GM12878 (cell line): ENCODE data around the gene KIF6. TPM values are rescaled to one million over a fixed set of nuclear protein-coding genes. Genes with fewer than 3 reads are reported as not detected.

Source experiments
- ATAC-seq: fragments of 200-7000 bp; cut with Tn5 transposase; 3 replicates; pipeline ENCODE4 v1.9.1; 2020; ENCODE audit warnings: mild to moderate bottlenecking, moderate library complexity
- BruUV-seq: library from RNA; stranded (reverse); fragments of 400-500 nt; replicated peaks from 2 replicates; lab custom pipeline; 2021; lab: Mats Ljungman, UMichigan
- CTCF ChIA-PET: fragments of 300-600 bp; sonication (Branson Sonifier 250); formaldehyde crosslinking; extraction: SDS; loops from one replicate; lab custom pipeline; 2021; ENCODE audit warnings: inconsistent platforms; lab: Yijun Ruan, JAX
- POLR2A ChIA-PET: fragments of 350-600 bp; formaldehyde crosslinking; extraction: SDS; loops from one replicate; lab custom pipeline; 2021; ENCODE audit warnings: inconsistent platforms; lab: Charles Lee
- RAD21 ChIA-PET: fragments of 300-600 bp; sonication (Branson Sonifier 250); formaldehyde crosslinking; loops from one replicate; lab custom pipeline; 2023; ENCODE audit warnings: antibody characterized with exemption; ENCODE audit not compliant: unreplicated experiment; lab: Charles Lee
- SMC1A ChIA-PET: fragments of 300-600 bp; sonication (Branson Sonifier 250); formaldehyde crosslinking; loops from one replicate; lab custom pipeline; 2023; ENCODE audit not compliant: unreplicated experiment, uncharacterized antibody; lab: Charles Lee
- DNase-seq: peaks from one replicate; pipeline ENCODE4 v3.0.0-alpha.2; 2011; ENCODE audit warnings: low read depth, low spot score
- FAIRE-seq: peaks from 3 replicates; lab custom pipeline; 2011; peaks lifted over from hg19 to GRCh38; lab: Jason Lieb, UNC
- H2AFZ ChIP-seq: 2 replicates; pipeline ENCODE4 v1.6.0; 2011; ENCODE audit warnings: low read depth, low read length, control low read depth; ENCODE audit not compliant: control insufficient read depth
- H3K27ac ChIP-seq: 2 replicates; pipeline ENCODE4 v1.5.1; 2011; ENCODE audit warnings: control low read depth; ENCODE audit not compliant: control insufficient read depth, insufficient read depth
- H3K27me3 ChIP-seq, 2 experiments: replicated peaks in 1 of 2; 2 replicates each; pipeline versions ENCODE4 v1.6.0 to v1.6.1; 2011; ENCODE audit warnings: low read length in 1 of 2; ENCODE audit not compliant: control insufficient read depth in 2 of 2, insufficient read depth in 2 of 2
- H3K36me3 ChIP-seq, 2 experiments: 2 replicates each; pipeline ENCODE4 v1.5.1; 2011; ENCODE audit warnings: low read length in 1 of 2; ENCODE audit not compliant: control insufficient read depth in 2 of 2, insufficient read depth in 2 of 2
- H3K4me1 ChIP-seq: 2 replicates; pipeline ENCODE4 v1.6.1; 2011; ENCODE audit warnings: mild to moderate bottlenecking, low read length, moderate library complexity, mixed read lengths; ENCODE audit not compliant: control insufficient read depth, insufficient read depth
- H3K4me2 ChIP-seq: 2 replicates; pipeline ENCODE4 v1.6.0; 2011; ENCODE audit warnings: control low read depth; ENCODE audit not compliant: control insufficient read depth, insufficient read depth
- H3K4me3 ChIP-seq: fragments of 200-600 bp; sonication (generic); 2 replicates; pipeline ENCODE4 v1.5.1; 2016
- H3K79me2 ChIP-seq: 2 replicates; pipeline ENCODE4 v1.6.0; 2011; ENCODE audit warnings: low read length; ENCODE audit not compliant: control insufficient read depth, insufficient read depth
- H3K9ac ChIP-seq: 2 replicates; pipeline ENCODE4 v1.8.0; 2011; ENCODE audit warnings: low read length, control low read depth, mixed read lengths; ENCODE audit not compliant: control insufficient read depth, insufficient read depth
- H3K9me3 ChIP-seq: replicated peaks from 3 replicates; pipeline ENCODE4 v1.5.1; 2011; ENCODE audit warnings: mild to moderate bottlenecking, low read length; ENCODE audit not compliant: control insufficient read depth, insufficient read depth
- H4K20me1 ChIP-seq: 2 replicates; pipeline ENCODE4 v1.6.0; 2011; ENCODE audit not compliant: control insufficient read depth, insufficient read depth
- ASH2L ChIP-seq: fragments of 300-600, 200-600 bp; sonication (generic); IDR thresholded peaks from 2 replicates; pipeline ENCODE4 v1.6.1; 2017; ENCODE audit warnings: low read depth, mild to moderate bottlenecking, borderline replicate concordance
- ATF7 ChIP-seq: fragments of 450-650 bp; IDR thresholded peaks from 2 replicates; pipeline ENCODE4 v1.6.1; 2016; ENCODE audit warnings: low read depth, mild to moderate bottlenecking
- HSF1 ChIP-seq: fragments of 150-350 bp; IDR thresholded peaks from 2 replicates; pipeline ENCODE4 v1.6.1; 2014; ENCODE audit warnings: mild to moderate bottlenecking, low read depth, low read length
- IKZF1 ChIP-seq: fragments of 450-650 bp; conservative IDR thresholded peaks from 2 replicates; pipeline ENCODE4 v1.6.1; 2017; ENCODE audit warnings: antibody characterized with exemption, mild to moderate bottlenecking
- IKZF2 ChIP-seq, 2 experiments: fragments of 450-650 bp; IDR thresholded peaks; 2 replicates each; pipeline ENCODE4 v1.6.1; 2017; ENCODE audit warnings: mild to moderate bottlenecking in 2 of 2, moderate library complexity in 2 of 2
- MEF2A ChIP-seq: IDR thresholded peaks from 2 replicates; pipeline ENCODE4 v1.6.1; 2011; ENCODE audit warnings: low read depth, mild to moderate bottlenecking, low read length, moderate library complexity; ENCODE audit not compliant: insufficient read depth
- MTA2 ChIP-seq: fragments of 450-650 bp; IDR thresholded peaks from 2 replicates; pipeline ENCODE4 v1.6.1; 2016; ENCODE audit warnings: low read depth, mild to moderate bottlenecking, moderate library complexity
- NR2C2 ChIP-seq: IDR thresholded peaks from 2 replicates; pipeline ENCODE4 v1.6.1; 2011; ENCODE audit warnings: borderline replicate concordance, low read depth; ENCODE audit not compliant: control insufficient read depth, insufficient read length
- NRF1 ChIP-seq: conservative IDR thresholded peaks from 2 replicates; pipeline ENCODE4 v1.6.1; 2011; ENCODE audit warnings: mild to moderate bottlenecking, low read depth, low read length, improper control_type of control experiment
- PAX5 ChIP-seq: IDR thresholded peaks from 2 replicates; pipeline ENCODE4 v1.6.1; 2011; ENCODE audit warnings: low read depth, low read length, borderline replicate concordance
- RAD21 ChIP-seq: IDR thresholded peaks from 2 replicates; pipeline ENCODE4 v1.6.1; 2011; ENCODE audit warnings: mild to moderate bottlenecking, low read depth, low read length, moderate library complexity; ENCODE audit not compliant: insufficient read depth
- SPI1 ChIP-seq: IDR thresholded peaks from 2 replicates; pipeline ENCODE4 v1.6.1; 2011; ENCODE audit warnings: low read depth, mild to moderate bottlenecking, low read length, moderate library complexity, borderline replicate concordance; ENCODE audit not compliant: insufficient read depth
- TAF1 ChIP-seq: IDR thresholded peaks from 2 replicates; pipeline ENCODE4 v1.6.1; 2011; ENCODE audit warnings: mild to moderate bottlenecking, low read depth, low read length, borderline replicate concordance
- TARDBP ChIP-seq: IDR thresholded peaks from 2 replicates; pipeline ENCODE4 v1.6.1; 2016; ENCODE audit warnings: borderline replicate concordance
- TCF12 ChIP-seq: IDR thresholded peaks from 2 replicates; pipeline ENCODE4 v1.6.1; 2011; ENCODE audit warnings: low read depth, mild to moderate bottlenecking, low read length
- ZNF622 ChIP-seq: fragments of 450-650 bp; IDR thresholded peaks from 2 replicates; pipeline ENCODE4 v1.6.1; 2017; ENCODE audit warnings: mild to moderate bottlenecking, inconsistent platforms
- WGBS: methylation state at CpG from one replicate; pipeline ENCODE4 v1.1.6; 2016; ENCODE audit warnings: low lambda C conversion rate; ENCODE audit not compliant: insufficient replicate concordance, insufficient coverage; ENCODE audit errors: missing lambda C conversion rate; 5-methylcytosine and 5-hydroxymethylcytosine counted together
- in situ Hi-C: fragments of 300-500 bp; cut with MboI; formaldehyde crosslinking; loops from 9 replicates; pipeline ENCODE4 v1.14.3; 2018; ENCODE audit warnings: mixed read lengths
- intact Hi-C: fragments of 100-400 bp; cut with micrococcal nuclease; formaldehyde crosslinking; loops from one replicate; pipeline ENCODE4 v1.14.2; 2022; ENCODE audit not compliant: unreplicated experiment
- polyA plus RNA-seq, 11 experiments: library from polyadenylated mRNA; depleted of rRNA in 4 of 11; unstranded in 6 of 11; stranded (reverse) in 5 of 11; fragments of >200 nt; fragmentation: Nextera tagmentation in 4 of 11; fragmentation: Illumina TruSeq in 1 of 11; extraction: Ambion mirVana in 4 of 11; extraction: Trizol in 1 of 11; gene quantifications; 1 replicate in 1 of 11; 2 replicates in 10 of 11; pipeline versions ENCODE4 v1.2.1 to v1.2.3, GENCODE V29; 2011 to 2016; ENCODE audit warnings: inconsistent platforms in 2 of 11, missing spikeins in 2 of 11, low read depth in 1 of 11
- total RNA-seq, 4 experiments: library from RNA; depleted of rRNA in 3 of 4; stranded (reverse); fragments of >200 nt in 3 of 4; fragmentation: Illumina TruSeq in 1 of 4; extraction: Trizol in 1 of 4; gene quantifications; 2 replicates each; pipeline versions ENCODE4 v1.2.1 to v1.2.3, GENCODE V29; 2013 to 2021

The KIF6 gene
- total and polyA plus RNA-seq, 10 of the 15 experiments (the other 5 are each of a cell fraction or from before 2014, with no cell fraction given), result 0.09 to 1.0 (median 0.28) TPM

- no peak for TF ChIP-seq HSF1
- no peak for TF ChIP-seq SPI1
- TF ChIP-seq NRF1, result no peak
- TF ChIP-seq MEF2A, result no peak
- no peak for TF ChIP-seq ZNF622
- no peak for TF ChIP-seq ASH2L
- TF ChIP-seq TAF1, result no peak
- TF ChIP-seq, all 136 proteins: peak for 0
These were observed 54.7 kb downstream of the KIF6 start (continued) for GRCh38 chr6:39670519-39670918.

- FAIRE-seq (no peak), DNase-seq (no peak), ATAC-seq (peak; percentile 81)
- no peaks in the 10 kb centered on the region for H3K27me3 ChIP-seq
- H3K9ac ChIP-seq, result no peak overlapping the region
- H3K36me3 ChIP-seq, result no peaks in the 10 kb centered on the region
- RAD21 ChIA-PET, result interaction anchor here (1.1 to 2.2 kb wide), 2 partner anchors 57 to 61 kb away, joined by 3 to 7 read pairs; no protein-coding TSS in a partner anchor
- TF ChIP-seq IKZF2 (IDR thresholded peaks at IDR 0.05) (peak in 1 of 2 experiments; percentile 36; a peak in 2 of 4 replicates), MTA2 (0 out of 2 replicates have a peak, but pooled peaks have one; percentile 14), ATF7 (peak; percentile 41; the same call in 1 of the 2 replicates), IKZF1 (peak; percentile 45; the same call in 1 of the 2 replicates), NR2C2 (no peak), TARDBP (no peak), PAX5 (no peak), TCF12 (no peak), RAD21 (no peak)
- no peaks in the 10 kb centered on the region for H3K79me2 ChIP-seq
- no peaks in the 10 kb centered on the region for H3K4me1 ChIP-seq
- CTCF ChIA-PET, result interaction anchor here (1.1 kb wide), 1 partner anchor 14 kb away, joined by 3 read pairs; no protein-coding TSS in a partner anchor
- in situ Hi-C loops, result no loop called here
- 0% methylated on average over 5 of the region's 5 CpGs for whole genome bisulfite sequencing
- BruUV-seq, result no TSS peak
- H3K9me3 ChIP-seq, result no peaks in the 10 kb centered on the region; the same call in 2 of the 3 replicates
- no peaks in the 10 kb centered on the region for H4K20me1 ChIP-seq
- H3K4me2 ChIP-seq, result no peak overlapping the region
- intact Hi-C loops, result no loop called here
- POLR2A ChIA-PET, result no interaction called here
- SMC1A ChIA-PET, result interaction anchor here (1.2 to 3.8 kb wide), 8 partner anchors 10 to 122 kb away, joined by 3 to 13 read pairs (median 4); partner anchors contain the start of gene DAAM2
- no peak overlapping the region for H3K4me3 ChIP-seq
- H3K27ac ChIP-seq, result no peak overlapping the region
- no peak overlapping the region for H2AFZ ChIP-seq
These were observed 55.2 kb downstream of the KIF6 start for GRCh38 chr6:39669973-39670342.
